SK-N-SH (cell line): ENCODE data around the gene CDC25B. TPM values are rescaled to one million over a fixed set of nuclear protein-coding genes. Genes with fewer than 3 reads are reported as not detected.

Experiments
- CTCF ChIA-PET: fragments of 300-600, 350-600 bp; formaldehyde crosslinking; extraction: SDS; loops from one replicate; lab custom pipeline; 2021; lab: Yijun Ruan, JAX
- POLR2A ChIA-PET: fragments of 350-600 bp; sonication (Branson Sonifier 250); formaldehyde crosslinking; extraction: SDS; loops from one replicate; lab custom pipeline; 2020; ENCODE audit warnings: antibody characterized with exemption, inconsistent platforms; lab: Yijun Ruan, JAX
- DNase-seq: peaks from one replicate; pipeline ENCODE4 v3.0.0; 2012
- H2AFZ ChIP-seq: fragments of 200-600 bp; sonication (generic); 2 replicates; pipeline ENCODE4 v1.8.1; 2016; ENCODE audit warnings: antibody characterized with exemption, mild to moderate bottlenecking, low read depth
- H3F3A ChIP-seq: fragments of 200-600 bp; sonication (generic); replicated peaks from 2 replicates; pipeline ENCODE3; 2016; ENCODE audit warnings: antibody characterized with exemption, mild to moderate bottlenecking; ENCODE audit not compliant: insufficient read depth
- H3K27ac ChIP-seq, 2 experiments: fragments of 200-500 bp in 1 of 2; fragments of 200-600 bp in 1 of 2; sonication (Bioruptor generic) in 1 of 2; sonication (generic), shearing (Covaris generic) in 1 of 2; 2 replicates each; pipeline versions ENCODE4 v1.5.1 to v1.6.1; 2014 to 2016; ENCODE audit warnings: low read depth in 2 of 2, inconsistent platforms in 1 of 2, low read length in 1 of 2, mild to moderate bottlenecking in 1 of 2, mixed read lengths in 1 of 2
- H3K27me3 ChIP-seq: fragments of 200-600 bp; sonication (generic), shearing (Covaris generic); 2 replicates; pipeline ENCODE4 v1.6.1; 2016; ENCODE audit warnings: mixed run types; ENCODE audit not compliant: insufficient read depth
- H3K36me3 ChIP-seq, 2 experiments: fragments of 200-500 bp in 1 of 2; fragments of 200-600 bp in 1 of 2; sonication (Bioruptor generic) in 1 of 2; sonication (generic) in 1 of 2; replicated peaks in 1 of 2; 2 replicates each; pipeline versions ENCODE3 to v1.5.1; 2014 to 2016; ENCODE audit warnings: low read length in 1 of 2, mild to moderate bottlenecking in 1 of 2; ENCODE audit not compliant: insufficient read depth in 2 of 2, control insufficient read depth in 1 of 2
- H3K4me1 ChIP-seq, 2 experiments: fragments of 200-500 bp in 1 of 2; fragments of 200-600 bp in 1 of 2; sonication (Bioruptor generic) in 1 of 2; sonication (generic), shearing (Covaris generic) in 1 of 2; 2 replicates each; pipeline versions ENCODE4 v1.5.1 to v1.6.1; 2014 to 2016; ENCODE audit warnings: low read depth in 1 of 2, low read length in 1 of 2, mixed run types in 1 of 2; ENCODE audit not compliant: insufficient read depth in 2 of 2, control insufficient read depth in 1 of 2
- H3K4me2 ChIP-seq: fragments of 200-600 bp; sonication (generic), shearing (Covaris generic); 2 replicates; pipeline ENCODE4 v1.6.1; 2017; ENCODE audit warnings: mixed run types
- H3K4me3 ChIP-seq, 2 experiments: fragments of 200-500 bp in 1 of 2; fragments of 200-600 bp in 1 of 2; sonication (Bioruptor generic) in 1 of 2; sonication (generic), shearing (Covaris generic) in 1 of 2; 2 replicates each; pipeline versions ENCODE4 v1.5.1 to v1.8.1; 2014 to 2016; ENCODE audit warnings: low read depth in 2 of 2, inconsistent platforms in 1 of 2, low read length in 1 of 2, mild to moderate bottlenecking in 1 of 2, mixed read lengths in 1 of 2, moderate library complexity in 1 of 2
- H3K79me2 ChIP-seq: fragments of 200-600 bp; sonication (generic); 2 replicates; pipeline ENCODE4 v1.8.1; 2017; ENCODE audit warnings: mild to moderate bottlenecking; ENCODE audit not compliant: insufficient read depth
- H3K9ac ChIP-seq: fragments of 200-600 bp; sonication (generic); 2 replicates; pipeline ENCODE4 v1.6.1; 2017; ENCODE audit warnings: mixed run types
- H3K9me2 ChIP-seq: fragments of 200-600 bp; sonication (generic); 2 replicates; pipeline ENCODE4 v1.6.1; 2017; ENCODE audit warnings: mixed run types
- H3K9me3 ChIP-seq: fragments of 200-600 bp; sonication (generic); 2 replicates; pipeline ENCODE4 v1.6.1; 2017; ENCODE audit warnings: mixed run types, mild to moderate bottlenecking, moderate library complexity
- H4K20me1 ChIP-seq: fragments of 200-600 bp; sonication (generic); 2 replicates; pipeline ENCODE4 v1.6.1; 2017; ENCODE audit warnings: mild to moderate bottlenecking, mixed run types; ENCODE audit not compliant: insufficient read depth
- CHD2 ChIP-seq: fragments of 150-350 bp; IDR thresholded peaks from 2 replicates; pipeline ENCODE4 v1.6.1; 2018; ENCODE audit warnings: low read length; ENCODE audit not compliant: partially characterized antibody
- CTCF ChIP-seq: fragments of 200-600 bp; sonication (generic); IDR thresholded peaks from 2 replicates; pipeline ENCODE4 v1.6.1; 2017; ENCODE audit warnings: antibody characterized with exemption, mild to moderate bottlenecking, moderate library complexity
- ELF1 ChIP-seq: IDR thresholded peaks from 2 replicates; pipeline ENCODE4 v1.4.0; 2012
- EZH2phosphoT487 ChIP-seq: fragments of 200-600 bp; sonication (generic); IDR thresholded peaks from 2 replicates; pipeline ENCODE4 v1.6.1; 2017; ENCODE audit warnings: low read depth, mixed run types, mild to moderate bottlenecking, antibody characterized with exemption, moderate library complexity, borderline replicate concordance
- FOSL2 ChIP-seq: IDR thresholded peaks from 2 replicates; pipeline ENCODE4 v1.4.0; 2012; ENCODE audit warnings: low read depth, mild to moderate bottlenecking, moderate library complexity, borderline replicate concordance
- GABPA ChIP-seq: IDR thresholded peaks from 2 replicates; pipeline ENCODE4 v1.4.0; 2012; ENCODE audit warnings: low read depth, mild to moderate bottlenecking
- GATA2 ChIP-seq: sonication (generic); formaldehyde crosslinking; IDR thresholded peaks from 2 replicates; pipeline ENCODE4 v1.5.0; 2020; ENCODE audit warnings: mild to moderate bottlenecking, missing genetic modification reagents
- JUND ChIP-seq: IDR thresholded peaks from 2 replicates; pipeline ENCODE4 v1.4.0; 2012
- MAX ChIP-seq: IDR thresholded peaks from 2 replicates; pipeline ENCODE4 v1.4.0; 2012; ENCODE audit warnings: low read depth
- POLR2AphosphoS5 ChIP-seq: IDR thresholded peaks from 2 replicates; pipeline ENCODE4 v1.6.1; 2012; ENCODE audit warnings: low read depth, low read length
- RAD21 ChIP-seq: IDR thresholded peaks from 2 replicates; pipeline ENCODE4 v1.6.1; 2012; ENCODE audit warnings: mild to moderate bottlenecking, low read length
- RCOR1 ChIP-seq: fragments of 150-350 bp; IDR thresholded peaks from 2 replicates; pipeline ENCODE4 v1.6.1; 2017; ENCODE audit warnings: antibody characterized with exemption, low read length
- RFX5 ChIP-seq: IDR thresholded peaks from 2 replicates; pipeline ENCODE4 v1.6.1; 2012; ENCODE audit warnings: mild to moderate bottlenecking, improper control_type of control experiment, low read length
- SIN3A ChIP-seq: IDR thresholded peaks from 2 replicates; pipeline ENCODE4 v1.6.1; 2012; ENCODE audit warnings: low read depth, mild to moderate bottlenecking, low read length, moderate library complexity, borderline replicate concordance
- SMC3 ChIP-seq: IDR thresholded peaks from 2 replicates; pipeline ENCODE4 v1.6.1; 2012; ENCODE audit warnings: low read depth, low read length, improper control_type of control experiment
- TAF1 ChIP-seq: IDR thresholded peaks from 2 replicates; pipeline ENCODE4 v1.6.1; 2012; ENCODE audit warnings: low read depth, mild to moderate bottlenecking, low read length, moderate library complexity, borderline replicate concordance
- TCF12 ChIP-seq: IDR thresholded peaks from 2 replicates; pipeline ENCODE4 v1.4.0; 2012
- YY1 ChIP-seq: IDR thresholded peaks from 2 replicates; pipeline ENCODE4 v1.4.0; 2012; ENCODE audit warnings: low read depth, mild to moderate bottlenecking
- WGBS: methylation state at CpG from one replicate; pipeline ENCODE4 v1.1.6; 2017; ENCODE audit warnings: low lambda C conversion rate; 5-methylcytosine and 5-hydroxymethylcytosine counted together
- polyA plus RNA-seq, 3 experiments: library from polyadenylated mRNA; depleted of rRNA; stranded (reverse); fragments of >200 nt; gene quantifications; 2 replicates each; pipeline ENCODE4 v1.2.3, GENCODE V29; 2012
- TF ChIP-seq, protein P1 (sequence below): fragments of 150-350 bp; IDR thresholded peaks from 2 replicates; pipeline ENCODE4 v1.6.1; 2017; ENCODE audit warnings: antibody characterized with exemption, low read length, low read depth, borderline replicate concordance
- TF ChIP-seq, protein P2 (sequence below): IDR thresholded peaks from 2 replicates; pipeline ENCODE4 v1.4.0; 2012; ENCODE audit warnings: low read depth, borderline replicate concordance
- TF ChIP-seq, protein P3 (sequence below): IDR thresholded peaks from 2 replicates; pipeline ENCODE4 v1.4.0; 2012; ENCODE audit warnings: low read depth, borderline replicate concordance
- TF ChIP-seq, protein P4 (sequence below): fragments of 150-350 bp; IDR thresholded peaks from 2 replicates; pipeline ENCODE4 v1.6.1; 2016; ENCODE audit warnings: mild to moderate bottlenecking, low read depth, low read length
- TF ChIP-seq, protein P5 (sequence below): IDR thresholded peaks from 2 replicates; pipeline ENCODE4; 2012

The CDC25B gene
- polyA plus RNA-seq, 1 of the 3 experiments (the other 2 are of a cell fraction), result 56.5 TPM

GRCh38 chr20:3820048-3820900 is 24.2 kb downstream of the CDC25B start, which contains the start of gene AP5S1:
Gene AP5S1, plus strand, starts transcription at chr20:3820547. Its CDS starts 1,571 bp downstream, at chr20:3822118.
- Histone ChIP-seq H3K79me2 (peaks cover 17% of the 10 kb centered on the region), H3K9me3 (no peaks in the 10 kb centered on the region), H3K27me3 (no peaks in the 10 kb centered on the region), H3K9me2 (no peaks in the 10 kb centered on the region), H2AFZ (peak within 1 kb of the TSS; percentile 84), H3K36me3 (peaks cover 12 to 24% of the 10 kb centered on the region in 2 experiments), H4K20me1 (no peaks in the 10 kb centered on the region), H3K4me2 (peak within 1 kb of the TSS; percentile 91), H3K4me1 (peaks cover 11 to 23% of the 10 kb centered on the region in 2 experiments; a peak in 2 of 4 replicates), H3K9ac (peak within 1 kb of the TSS; percentile 93), H3K27ac (peak within 1 kb of the TSS; percentile 92 to 97), H3F3A (no peaks in the 10 kb centered on the region), H3K4me3 (peak within 1 kb of the TSS; percentile 80 to 84)
- WGBS, result under 1% methylated on average over 34 of the region's 96 CpGs
- peak; percentile 93 for DNase-seq
- POLR2A ChIA-PET, result interaction anchor here (0.5 to 2.0 kb wide), 18 partner anchors 8 to 1168 kb away, joined by 3 to 20 read pairs (median 4); partner anchors contain the start of genes ADISSP, CDC25B, CENPB and MAVS
- CTCF ChIA-PET, result interaction anchor here (0.7 to 8.8 kb wide), 33 partner anchors 9 to 290 kb away, joined by 3 to 161 read pairs (median 5); partner anchors contain the start of genes ADISSP, CDC25B, CENPB and MAVS
- TF ChIP-seq RCOR1 (peak; percentile 22; the same call in 1 of the 2 replicates), FOSL2 (no peak), TAF1 (peak; percentile 66; the same call in 1 of the 2 replicates), POLR2AphosphoS5 (peak; percentile 48; the same call in 1 of the 2 replicates), EZH2phosphoT487 (no peak), YY1 (peak; percentile 92), RAD21 (peak; percentile 64), SIN3A (peak; percentile 61; the same call in 1 of the 2 replicates), SMC3 (peak; percentile 73), CTCF (peak; percentile 98), GABPA (no peak; the same call in 1 of the 2 replicates), MAX (peak; percentile 51; the same call in 1 of the 2 replicates), ELF1 (0 out of 2 replicates have a peak, but pooled peaks have one; percentile 39), GATA2 (no peak), TCF12 (peak; percentile 15; the same call in 1 of the 2 replicates), CHD2 (peak; percentile 89), JUND (no peak), RFX5 (peak; percentile 43; the same call in 1 of the 2 replicates)
- TF ChIP-seq, protein P1, sequence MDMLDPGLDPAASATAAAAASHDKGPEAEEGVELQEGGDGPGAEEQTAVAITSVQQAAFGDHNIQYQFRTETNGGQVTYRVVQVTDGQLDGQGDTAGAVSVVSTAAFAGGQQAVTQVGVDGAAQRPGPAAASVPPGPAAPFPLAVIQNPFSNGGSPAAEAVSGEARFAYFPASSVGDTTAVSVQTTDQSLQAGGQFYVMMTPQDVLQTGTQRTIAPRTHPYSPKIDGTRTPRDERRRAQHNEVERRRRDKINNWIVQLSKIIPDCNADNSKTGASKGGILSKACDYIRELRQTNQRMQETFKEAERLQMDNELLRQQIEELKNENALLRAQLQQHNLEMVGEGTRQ, result no peak
- TF ChIP-seq, protein P2, sequence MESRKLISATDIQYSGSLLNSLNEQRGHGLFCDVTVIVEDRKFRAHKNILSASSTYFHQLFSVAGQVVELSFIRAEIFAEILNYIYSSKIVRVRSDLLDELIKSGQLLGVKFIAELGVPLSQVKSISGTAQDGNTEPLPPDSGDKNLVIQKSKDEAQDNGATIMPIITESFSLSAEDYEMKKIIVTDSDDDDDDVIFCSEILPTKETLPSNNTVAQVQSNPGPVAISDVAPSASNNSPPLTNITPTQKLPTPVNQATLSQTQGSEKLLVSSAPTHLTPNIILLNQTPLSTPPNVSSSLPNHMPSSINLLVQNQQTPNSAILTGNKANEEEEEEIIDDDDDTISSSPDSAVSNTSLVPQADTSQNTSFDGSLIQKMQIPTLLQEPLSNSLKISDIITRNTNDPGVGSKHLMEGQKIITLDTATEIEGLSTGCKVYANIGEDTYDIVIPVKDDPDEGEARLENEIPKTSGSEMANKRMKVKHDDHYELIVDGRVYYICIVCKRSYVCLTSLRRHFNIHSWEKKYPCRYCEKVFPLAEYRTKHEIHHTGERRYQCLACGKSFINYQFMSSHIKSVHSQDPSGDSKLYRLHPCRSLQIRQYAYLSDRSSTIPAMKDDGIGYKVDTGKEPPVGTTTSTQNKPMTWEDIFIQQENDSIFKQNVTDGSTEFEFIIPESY, result 0 out of 2 replicates have a peak, but pooled peaks have one; percentile 22
- TF ChIP-seq, protein P3, sequence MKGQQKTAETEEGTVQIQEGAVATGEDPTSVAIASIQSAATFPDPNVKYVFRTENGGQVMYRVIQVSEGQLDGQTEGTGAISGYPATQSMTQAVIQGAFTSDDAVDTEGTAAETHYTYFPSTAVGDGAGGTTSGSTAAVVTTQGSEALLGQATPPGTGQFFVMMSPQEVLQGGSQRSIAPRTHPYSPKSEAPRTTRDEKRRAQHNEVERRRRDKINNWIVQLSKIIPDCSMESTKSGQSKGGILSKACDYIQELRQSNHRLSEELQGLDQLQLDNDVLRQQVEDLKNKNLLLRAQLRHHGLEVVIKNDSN, result no peak; the same call in 1 of the 2 replicates
- TF ChIP-seq, protein P4, sequence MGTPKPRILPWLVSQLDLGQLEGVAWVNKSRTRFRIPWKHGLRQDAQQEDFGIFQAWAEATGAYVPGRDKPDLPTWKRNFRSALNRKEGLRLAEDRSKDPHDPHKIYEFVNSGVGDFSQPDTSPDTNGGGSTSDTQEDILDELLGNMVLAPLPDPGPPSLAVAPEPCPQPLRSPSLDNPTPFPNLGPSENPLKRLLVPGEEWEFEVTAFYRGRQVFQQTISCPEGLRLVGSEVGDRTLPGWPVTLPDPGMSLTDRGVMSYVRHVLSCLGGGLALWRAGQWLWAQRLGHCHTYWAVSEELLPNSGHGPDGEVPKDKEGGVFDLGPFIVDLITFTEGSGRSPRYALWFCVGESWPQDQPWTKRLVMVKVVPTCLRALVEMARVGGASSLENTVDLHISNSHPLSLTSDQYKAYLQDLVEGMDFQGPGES, result no peak
- TF ChIP-seq, protein P5, sequence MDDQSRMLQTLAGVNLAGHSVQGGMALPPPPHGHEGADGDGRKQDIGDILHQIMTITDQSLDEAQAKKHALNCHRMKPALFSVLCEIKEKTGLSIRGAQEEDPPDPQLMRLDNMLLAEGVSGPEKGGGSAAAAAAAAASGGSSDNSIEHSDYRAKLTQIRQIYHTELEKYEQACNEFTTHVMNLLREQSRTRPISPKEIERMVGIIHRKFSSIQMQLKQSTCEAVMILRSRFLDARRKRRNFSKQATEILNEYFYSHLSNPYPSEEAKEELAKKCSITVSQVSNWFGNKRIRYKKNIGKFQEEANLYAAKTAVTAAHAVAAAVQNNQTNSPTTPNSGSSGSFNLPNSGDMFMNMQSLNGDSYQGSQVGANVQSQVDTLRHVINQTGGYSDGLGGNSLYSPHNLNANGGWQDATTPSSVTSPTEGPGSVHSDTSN, result peak; percentile 35
